RWPE1 (cell line): ENCODE measurements around the gene TSEN2.

ENCODE experiments used
- CTCF ChIA-PET: fragments of 350-600 bp; sonication (Branson Sonifier 250); formaldehyde crosslinking; extraction: SDS; loops from one replicate; lab custom pipeline; 2021; lab: Yijun Ruan, JAX
- POLR2A ChIA-PET: fragments of 400-600 bp; formaldehyde crosslinking; extraction: SDS; loops from one replicate; lab custom pipeline; 2020; ENCODE audit warnings: antibody characterized with exemption; ENCODE audit not compliant: low non-redundant PET; lab: Yijun Ruan, JAX
- DNase-seq: peaks from one replicate; pipeline ENCODE4 v3.0.0; 2012; ENCODE audit warnings: low spot score
- H3K27ac ChIP-seq: fragments of 450-650 bp; 2 replicates; pipeline ENCODE4 v1.5.1; 2017
- TF ChIP-seq, protein P1 (sequence below): fragments of 450-650 bp; conservative IDR thresholded peaks from 2 replicates; pipeline ENCODE4 v1.5.1; 2017; ENCODE audit warnings: low read depth, mild to moderate bottlenecking

The TSEN2 gene

DNA sequence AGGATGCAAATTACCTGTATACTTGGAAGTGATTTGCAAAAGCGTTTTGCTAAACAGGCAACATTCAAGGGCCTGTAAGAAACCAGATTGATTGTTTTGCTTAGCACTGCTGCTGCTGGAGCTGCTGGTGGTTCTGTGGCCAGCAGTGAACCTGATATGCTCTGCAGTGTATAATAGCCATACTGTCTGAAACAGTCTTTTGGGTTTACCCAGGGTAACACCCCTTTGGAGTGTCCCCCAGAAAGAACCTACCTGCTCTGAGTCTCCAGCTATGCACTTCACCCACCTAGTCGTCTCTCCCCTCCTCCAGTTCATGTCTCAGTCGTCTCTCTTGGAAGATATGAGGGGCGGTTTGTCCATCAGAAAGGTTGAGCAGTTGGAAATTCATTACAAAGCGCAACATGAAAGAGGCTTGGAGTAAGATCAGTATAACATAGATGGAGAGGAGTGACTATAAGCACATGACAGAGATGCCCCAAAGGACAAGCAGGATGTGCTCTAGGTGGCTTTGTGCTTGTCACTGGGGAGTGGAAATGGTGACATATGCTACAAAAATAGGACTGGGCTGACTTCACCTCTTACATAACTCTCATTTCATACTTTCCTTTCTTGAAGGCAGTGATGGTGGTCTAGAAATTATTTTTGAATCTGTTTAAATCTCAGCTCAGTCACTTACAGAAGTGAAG, 76.4 kb downstream of the TSEN2 start:
- ChIA-PET CTCF (interaction anchor here (0.6 kb wide), 1 partner anchor 18 kb away, joined by 3 read pairs; no protein-coding TSS in a partner anchor), POLR2A (no interaction called here)
- H3K27ac ChIP-seq: no peak overlapping the region
- TF ChIP-seq, protein P1, sequence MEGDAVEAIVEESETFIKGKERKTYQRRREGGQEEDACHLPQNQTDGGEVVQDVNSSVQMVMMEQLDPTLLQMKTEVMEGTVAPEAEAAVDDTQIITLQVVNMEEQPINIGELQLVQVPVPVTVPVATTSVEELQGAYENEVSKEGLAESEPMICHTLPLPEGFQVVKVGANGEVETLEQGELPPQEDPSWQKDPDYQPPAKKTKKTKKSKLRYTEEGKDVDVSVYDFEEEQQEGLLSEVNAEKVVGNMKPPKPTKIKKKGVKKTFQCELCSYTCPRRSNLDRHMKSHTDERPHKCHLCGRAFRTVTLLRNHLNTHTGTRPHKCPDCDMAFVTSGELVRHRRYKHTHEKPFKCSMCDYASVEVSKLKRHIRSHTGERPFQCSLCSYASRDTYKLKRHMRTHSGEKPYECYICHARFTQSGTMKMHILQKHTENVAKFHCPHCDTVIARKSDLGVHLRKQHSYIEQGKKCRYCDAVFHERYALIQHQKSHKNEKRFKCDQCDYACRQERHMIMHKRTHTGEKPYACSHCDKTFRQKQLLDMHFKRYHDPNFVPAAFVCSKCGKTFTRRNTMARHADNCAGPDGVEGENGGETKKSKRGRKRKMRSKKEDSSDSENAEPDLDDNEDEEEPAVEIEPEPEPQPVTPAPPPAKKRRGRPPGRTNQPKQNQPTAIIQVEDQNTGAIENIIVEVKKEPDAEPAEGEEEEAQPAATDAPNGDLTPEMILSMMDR: no peak
- no peak for DNase-seq

DNA sequence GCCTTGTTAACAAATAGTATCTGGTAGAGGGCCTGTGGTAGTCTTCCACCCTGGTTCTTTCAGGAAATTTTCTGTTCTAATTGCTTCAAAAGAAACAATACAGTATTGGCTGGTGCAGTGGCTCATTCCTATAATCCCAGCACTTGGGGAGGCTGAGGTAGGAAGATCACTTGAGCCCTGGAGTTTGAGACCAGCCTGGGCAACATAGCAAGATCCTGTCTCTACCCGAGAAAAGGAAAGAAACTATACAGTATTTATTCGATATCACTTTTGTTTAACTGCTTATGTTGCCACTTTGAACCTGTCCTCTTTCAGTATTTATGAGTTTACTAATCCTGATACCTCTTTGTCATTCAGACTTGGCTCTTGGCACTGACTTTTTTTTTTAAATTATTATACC, 77.1 kb downstream of the TSEN2 start:
- CTCF ChIA-PET: no interaction called here

DNA sequence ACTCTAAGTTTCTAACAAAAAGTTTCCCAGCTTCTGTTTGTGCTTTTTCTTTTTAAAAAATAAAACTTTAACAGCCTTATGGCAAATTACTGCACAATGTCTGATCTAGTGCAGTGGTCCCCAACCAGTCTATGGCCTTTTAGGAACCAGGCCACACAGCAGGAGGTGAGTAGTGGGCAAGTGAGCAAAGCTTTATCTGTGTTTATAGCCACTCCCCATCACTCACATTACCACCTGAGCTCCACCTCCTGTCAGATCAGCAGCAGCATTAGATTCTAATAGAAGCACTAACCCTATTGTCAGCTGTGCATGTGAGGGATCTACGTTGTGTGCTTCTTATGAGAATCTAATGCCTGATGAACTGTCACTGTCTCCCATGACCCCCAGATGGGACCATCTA, 78.2 kb downstream of the TSEN2 start:
- POLR2A ChIA-PET: no interaction called here
- DNase-seq: no peak
- TF ChIP-seq, protein P1: no peak
- CTCF ChIA-PET: interaction anchor here (0.6 kb wide), 2 partner anchors 14 to 758 kb away, joined by 3 to 6 read pairs; no protein-coding TSS in a partner anchor
- H3K27ac ChIP-seq: no peak overlapping the region

More for the DNA sequence above, 77.1 kb downstream of the TSEN2 start:
- TF ChIP-seq, protein P1: no peak
- POLR2A ChIA-PET: no interaction called here
- no peak for DNase-seq
- no peak overlapping the region for H3K27ac ChIP-seq

DNA sequence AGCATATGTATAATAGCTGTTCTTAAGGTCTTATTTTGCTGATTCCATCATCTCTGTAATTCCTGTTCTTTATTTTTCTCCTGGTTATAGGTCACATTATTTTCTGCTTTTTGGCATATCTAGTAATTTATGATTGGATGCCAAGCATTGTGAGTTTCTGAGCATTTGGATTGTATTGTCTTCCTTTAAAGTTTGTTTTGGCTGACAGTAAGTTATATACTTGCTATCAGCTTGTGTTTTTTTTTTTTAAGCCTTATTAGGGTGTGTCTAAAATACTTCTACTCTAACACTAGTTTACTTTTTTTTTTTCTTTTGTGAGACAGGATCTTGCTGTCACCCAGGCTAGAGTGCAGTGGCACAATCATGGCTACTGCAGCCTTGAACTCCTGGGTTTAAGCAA, 82.7 kb downstream of the TSEN2 start:
- POLR2A ChIA-PET: no interaction called here
- CTCF ChIA-PET: no interaction called here
- no peak for DNase-seq
- TF ChIP-seq, protein P1: no peak
- no peak overlapping the region for H3K27ac ChIP-seq

DNA sequence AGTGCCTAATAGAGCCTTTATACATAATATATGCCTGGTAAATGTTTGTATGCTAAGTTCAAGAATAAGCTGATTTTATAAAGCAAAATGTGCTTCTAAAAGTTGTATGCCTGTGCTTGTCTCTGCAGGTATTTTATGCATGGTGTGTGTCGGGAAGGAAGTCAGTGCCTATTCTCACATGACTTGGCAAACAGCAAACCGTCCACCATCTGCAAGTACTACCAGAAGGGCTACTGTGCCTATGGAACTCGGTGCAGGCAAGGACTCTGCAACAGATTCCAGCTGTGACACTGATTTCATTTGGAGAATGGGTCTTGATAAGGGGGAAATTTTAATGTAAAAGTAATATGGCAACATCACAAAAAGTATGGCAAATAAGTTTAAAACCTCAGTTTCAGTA, 84.5 kb downstream of the TSEN2 start:
- DNase-seq: no peak
- CTCF ChIA-PET: interaction anchor here (0.6 to 0.9 kb wide), 2 partner anchors 11 to 29 kb away, joined by 3 read pairs; no protein-coding TSS in a partner anchor
- POLR2A ChIA-PET: no interaction called here
- H3K27ac ChIP-seq: no peak overlapping the region
- TF ChIP-seq, protein P1: no peak

DNA sequence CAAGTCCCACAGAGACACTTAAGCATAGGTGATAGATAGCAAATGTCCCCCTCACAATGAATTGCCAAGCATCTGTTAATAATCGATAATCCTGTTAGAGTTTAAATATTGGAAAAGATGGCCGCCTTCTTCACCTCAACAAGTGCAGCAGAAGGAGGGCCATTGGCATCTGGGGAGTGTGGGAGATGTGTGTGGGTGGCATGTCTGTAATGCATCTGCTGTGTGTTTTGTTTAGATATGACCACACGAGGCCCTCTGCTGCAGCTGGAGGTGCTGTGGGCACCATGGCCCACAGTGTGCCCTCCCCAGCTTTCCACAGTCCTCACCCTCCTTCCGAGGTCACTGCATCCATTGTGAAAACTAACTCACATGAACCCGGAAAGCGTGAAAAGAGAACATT, 85.6 kb downstream of the TSEN2 start:
- TF ChIP-seq, protein P1: no peak
- no peak overlapping the region for H3K27ac ChIP-seq
- no peak for DNase-seq
- ChIA-PET CTCF (no interaction called here), POLR2A (no interaction called here)
